Natural killer cell treated with Interleukin-12 subunit alpha and Interleukin-12 subunit beta and Interleukin-15 and Interleukin-18, amount 100 ng/mL, for 72 hours (primary cell): ENCODE measurements around the gene SH3RF1. TPM values are rescaled to one million over a fixed set of nuclear protein-coding genes. Genes with fewer than 3 reads are reported as not detected.

ENCODE experiments used
- ATAC-seq, 2 donors: fragments of 150-1000 bp; cut with Tn5 transposase in 1 of 2; sonication (Bioruptor Pico), chemical (Tn5 transposase) in 1 of 2; 2 replicates each; pipeline ENCODE4 v1.10.0; 2021
- DNase-seq: peaks from one replicate; pipeline ENCODE4 v3.0.0; 2022; ENCODE audit warnings: low spot score
- H3K27ac Mint-ChIP-seq, 2 donors: 1 replicate in 1 of 2; 2 replicates in 1 of 2; pipeline ENCODE4 v1.8.0; 2022; ENCODE audit warnings: mixed read lengths in 2 of 2, mild to moderate bottlenecking in 1 of 2, moderate library complexity in 1 of 2
- H3K27me3 Mint-ChIP-seq, 2 donors: 1 replicate in 1 of 2; 2 replicates in 1 of 2; pipeline ENCODE4 v1.8.0; 2022; ENCODE audit warnings: mixed read lengths in 2 of 2
- H3K36me3 Mint-ChIP-seq: one replicate; pipeline ENCODE4 v1.8.0; 2022; ENCODE audit warnings: mixed read lengths
- H3K4me1 Mint-ChIP-seq, 2 donors: 1 replicate in 1 of 2; 2 replicates in 1 of 2; pipeline ENCODE4 v1.8.0; 2022; ENCODE audit warnings: low read depth in 2 of 2, mixed read lengths in 2 of 2, mild to moderate bottlenecking in 1 of 2
- H3K4me3 Mint-ChIP-seq: one replicate; pipeline ENCODE4 v1.8.0; 2022; ENCODE audit warnings: mixed read lengths
- H3K9me3 Mint-ChIP-seq: 2 replicates; pipeline ENCODE4 v1.8.0; 2022; ENCODE audit warnings: mixed read lengths
- total RNA-seq, 2 donors: library from RNA; stranded (reverse); gene quantifications; one replicate each; pipeline ENCODE4 v1.2.3, GENCODE V29; 2022

The SH3RF1 gene
- total RNA-seq, 2 donors from 2014 or later = 0.64 to 1.3 TPM

- ATAC-seq = no peak
- no peak for DNase-seq
- Mint-ChIP-seq H3K36me3 (no peaks in the 10 kb centered on the region), H3K4me1 (no peaks in the 10 kb centered on the region), H3K27me3 (no peaks in the 10 kb centered on the region), H3K4me3 (no peak overlapping the region), H3K9me3 (no peaks in the 10 kb centered on the region), H3K27ac (no peak overlapping the region)
These were observed 128.4 kb downstream of the SH3RF1 start for GRCh38 chr4:169142391-169142790.

- H3K27me3 Mint-ChIP-seq = peaks cover 0 to 10% of the 10 kb centered on the region in 2 donors
These were observed 131.7 kb downstream of the SH3RF1 start for GRCh38 chr4:169139021-169139420.

GRCh38 chr4:169137558-169137920 lies 133.2 kb downstream of the SH3RF1 start:
- H3K27ac Mint-ChIP-seq = no peak overlapping the region
- H3K9me3 Mint-ChIP-seq = no peaks in the 10 kb centered on the region
- DNase-seq = no peak
- no peaks in the 10 kb centered on the region for H3K36me3 Mint-ChIP-seq
- no peak overlapping the region for H3K4me3 Mint-ChIP-seq
- H3K27me3 Mint-ChIP-seq = peaks cover 0 to 10% of the 10 kb centered on the region in 2 donors
- H3K4me1 Mint-ChIP-seq = no peaks in the 10 kb centered on the region
- ATAC-seq = no peak

More at GRCh38 chr4:169139021-169139420, 131.7 kb downstream of the SH3RF1 start:
- Mint-ChIP-seq H3K36me3 (no peaks in the 10 kb centered on the region), H3K27ac (no peak overlapping the region), H3K4me3 (no peak overlapping the region), H3K9me3 (no peaks in the 10 kb centered on the region), H3K4me1 (no peaks in the 10 kb centered on the region)
- DNase-seq (no peak), ATAC-seq (no peak)

- no peak overlapping the region for H3K4me3 Mint-ChIP-seq
- DNase-seq = no peak
- ATAC-seq = no peak
- no peaks in the 10 kb centered on the region for H3K4me1 Mint-ChIP-seq
- H3K27ac Mint-ChIP-seq = no peak overlapping the region
- peaks cover 0 to 10% of the 10 kb centered on the region in 2 donors for H3K27me3 Mint-ChIP-seq
- no peaks in the 10 kb centered on the region for H3K36me3 Mint-ChIP-seq
- H3K9me3 Mint-ChIP-seq = no peaks in the 10 kb centered on the region
These were observed 133.8 kb downstream of the SH3RF1 start for GRCh38 chr4:169136796-169137557.

GRCh38 chr4:169136330-169136729 lies 134.4 kb downstream of the SH3RF1 start:
- Mint-ChIP-seq H3K4me3 (no peak overlapping the region), H3K27me3 (peaks cover 0 to 10% of the 10 kb centered on the region in 2 donors), H3K36me3 (no peaks in the 10 kb centered on the region), H3K4me1 (no peaks in the 10 kb centered on the region), H3K27ac (no peak overlapping the region), H3K9me3 (no peaks in the 10 kb centered on the region)
- no peak for DNase-seq
- ATAC-seq = no peak

- H3K4me1 Mint-ChIP-seq = no peaks in the 10 kb centered on the region
- ATAC-seq (no peak), DNase-seq (no peak)
- no peaks in the 10 kb centered on the region for H3K9me3 Mint-ChIP-seq
- H3K4me3 Mint-ChIP-seq = no peak overlapping the region
- H3K36me3 Mint-ChIP-seq = no peaks in the 10 kb centered on the region
- peaks cover 0 to 10% of the 10 kb centered on the region in 2 donors for H3K27me3 Mint-ChIP-seq
- no peak overlapping the region for H3K27ac Mint-ChIP-seq
These were observed 135.0 kb downstream of the SH3RF1 start for GRCh38 chr4:169135776-169136175.

GRCh38 chr4:169133932-169134331 lies 136.8 kb downstream of the SH3RF1 start:
- Mint-ChIP-seq H3K27me3 (peaks cover 0 to 10% of the 10 kb centered on the region in 2 donors), H3K4me3 (no peak overlapping the region), H3K4me1 (no peaks in the 10 kb centered on the region), H3K36me3 (no peaks in the 10 kb centered on the region), H3K9me3 (no peaks in the 10 kb centered on the region), H3K27ac (no peak overlapping the region)
- ATAC-seq (no peak), DNase-seq (no peak)

- peaks cover 0 to 10% of the 10 kb centered on the region in 2 donors for H3K27me3 Mint-ChIP-seq
- ATAC-seq = no peak
- no peaks in the 10 kb centered on the region for H3K9me3 Mint-ChIP-seq
- no peaks in the 10 kb centered on the region for H3K36me3 Mint-ChIP-seq
- no peak for DNase-seq
- no peaks in the 10 kb centered on the region for H3K4me1 Mint-ChIP-seq
- H3K4me3 Mint-ChIP-seq = no peak overlapping the region
- H3K27ac Mint-ChIP-seq = no peak overlapping the region
These were observed 138.0 kb downstream of the SH3RF1 start for GRCh38 chr4:169132561-169133305.

GRCh38 chr4:169131556-169132208 lies 139.1 kb downstream of the SH3RF1 start:
- ATAC-seq = no peak

GRCh38 chr4:169128902-169129301 lies 141.9 kb downstream of the SH3RF1 start:
- no peaks in the 10 kb centered on the region for H3K27me3 Mint-ChIP-seq
- no peak overlapping the region for H3K27ac Mint-ChIP-seq
- DNase-seq (no peak), ATAC-seq (no peak)
- no peaks in the 10 kb centered on the region for H3K9me3 Mint-ChIP-seq
- no peaks in the 10 kb centered on the region for H3K36me3 Mint-ChIP-seq
- no peak overlapping the region for H3K4me3 Mint-ChIP-seq
- H3K4me1 Mint-ChIP-seq = no peaks in the 10 kb centered on the region

More at GRCh38 chr4:169131556-169132208, 139.1 kb downstream of the SH3RF1 start:
- H3K4me3 Mint-ChIP-seq = no peak overlapping the region
- peaks cover 0 to 10% of the 10 kb centered on the region in 2 donors for H3K27me3 Mint-ChIP-seq
- H3K36me3 Mint-ChIP-seq = no peaks in the 10 kb centered on the region
- no peaks in the 10 kb centered on the region for H3K4me1 Mint-ChIP-seq
- no peaks in the 10 kb centered on the region for H3K9me3 Mint-ChIP-seq
- no peak overlapping the region for H3K27ac Mint-ChIP-seq
- DNase-seq = no peak

GRCh38 chr4:169127314-169127713 lies 143.4 kb downstream of the SH3RF1 start:
- Mint-ChIP-seq H3K4me1 (no peaks in the 10 kb centered on the region), H3K27me3 (no peaks in the 10 kb centered on the region), H3K9me3 (no peaks in the 10 kb centered on the region), H3K27ac (no peak overlapping the region), H3K36me3 (no peaks in the 10 kb centered on the region), H3K4me3 (no peak overlapping the region)
- no peak for ATAC-seq
- no peak for DNase-seq

GRCh38 chr4:169124661-169125060 lies 146.1 kb downstream of the SH3RF1 start:
- Mint-ChIP-seq H3K27me3 (peaks cover 0 to 5% of the 10 kb centered on the region in 2 donors), H3K27ac (no peak overlapping the region), H3K4me1 (no peaks in the 10 kb centered on the region), H3K36me3 (no peaks in the 10 kb centered on the region), H3K4me3 (no peak overlapping the region), H3K9me3 (no peaks in the 10 kb centered on the region)
- DNase-seq (no peak), ATAC-seq (no peak)

- ATAC-seq (no peak), DNase-seq (no peak)
- no peaks in the 10 kb centered on the region for H3K36me3 Mint-ChIP-seq
- no peaks in the 10 kb centered on the region for H3K9me3 Mint-ChIP-seq
- H3K4me3 Mint-ChIP-seq = no peak overlapping the region
- H3K4me1 Mint-ChIP-seq = no peaks in the 10 kb centered on the region
- peaks cover 0 to 5% of the 10 kb centered on the region in 2 donors for H3K27me3 Mint-ChIP-seq
- H3K27ac Mint-ChIP-seq = no peak overlapping the region
These were observed 148.3 kb downstream of the SH3RF1 start for GRCh38 chr4:169122422-169122821.

- H3K27ac Mint-ChIP-seq = no peak overlapping the region
- no peaks in the 10 kb centered on the region for H3K36me3 Mint-ChIP-seq
- H3K27me3 Mint-ChIP-seq = peaks cover 0 to 5% of the 10 kb centered on the region in 2 donors
- no peaks in the 10 kb centered on the region for H3K9me3 Mint-ChIP-seq
- DNase-seq = no peak
- no peak overlapping the region for H3K4me3 Mint-ChIP-seq
- H3K4me1 Mint-ChIP-seq = no peaks in the 10 kb centered on the region
- no peak for ATAC-seq
These were observed 148.8 kb downstream of the SH3RF1 start for GRCh38 chr4:169121861-169122382.
